PC-3 (cell line): Measurements from ENCODE around the gene ITGAL. TPM values are rescaled to one million over a fixed set of nuclear protein-coding genes. Genes with fewer than 3 reads are reported as not detected.

Source experiments
- ATAC-seq: fragments of 200-7000 bp; cut with Tn5 transposase; 2 replicates; pipeline ENCODE4 v1.9.1; 2020; ENCODE audit warnings: mild to moderate bottlenecking, moderate library complexity
- BruUV-seq: library from RNA; stranded (reverse); fragments of 400-500 nt; replicated peaks from 2 replicates; lab custom pipeline; 2021; lab: Mats Ljungman, UMichigan
- CTCF ChIA-PET: fragments of 300-600 bp; sonication (Branson Sonifier 250); formaldehyde crosslinking; loops from one replicate; lab custom pipeline; 2022; ENCODE audit warnings: antibody characterized with exemption; lab: Charles Lee
- POLR2A ChIA-PET: fragments of 300-600 bp; sonication (Branson Sonifier 250); formaldehyde crosslinking; loops from one replicate; lab custom pipeline; 2022; ENCODE audit warnings: antibody characterized with exemption; ENCODE audit not compliant: unreplicated experiment; lab: Charles Lee
- DNase-seq: peaks from one replicate; pipeline ENCODE4 v3.0.0-alpha.2; 2015
- H2AFZ ChIP-seq: fragments of 300-600 bp; sonication (generic); 2 replicates; pipeline ENCODE4 v1.6.0; 2016; ENCODE audit warnings: antibody characterized with exemption, low read length
- H3F3A ChIP-seq: fragments of 300-600 bp; sonication (generic); one replicate; pipeline ENCODE4 v1.6.0; 2017; ENCODE audit warnings: antibody characterized with exemption, low read length, control low read depth, mild to moderate bottlenecking; ENCODE audit not compliant: unreplicated experiment
- H3K27ac ChIP-seq: fragments of 300-600 bp; sonication (generic); 2 replicates; pipeline ENCODE4 v1.5.1; 2016; ENCODE audit warnings: mild to moderate bottlenecking, low read length
- H3K27me3 ChIP-seq: fragments of 300-600 bp; sonication (generic); 2 replicates; pipeline ENCODE4 v1.6.1; 2016; ENCODE audit warnings: low read length, mixed read lengths
- H3K36me3 ChIP-seq: fragments of 300-600 bp; sonication (generic); 2 replicates; pipeline ENCODE4 v1.6.1; 2016; ENCODE audit warnings: low read depth, mixed run types, low read length, mixed read lengths
- H3K4me1 ChIP-seq: fragments of 300-600 bp; sonication (generic); 2 replicates; pipeline ENCODE4 v1.5.1; 2016; ENCODE audit warnings: low read length; ENCODE audit not compliant: insufficient read depth
- H3K4me2 ChIP-seq: fragments of 300-600 bp; sonication (generic); 2 replicates; pipeline ENCODE4 v1.6.0; 2016; ENCODE audit warnings: low read length
- H3K4me3 ChIP-seq: fragments of 300-600 bp; sonication (generic); 2 replicates; pipeline ENCODE4 v1.5.1; 2016; ENCODE audit warnings: mild to moderate bottlenecking, low read length, mixed read lengths
- H3K79me2 ChIP-seq: fragments of 300-600 bp; sonication (generic); 2 replicates; pipeline ENCODE4 v1.6.1; 2017; ENCODE audit warnings: low read length, mixed read lengths
- H3K9ac ChIP-seq: fragments of 300-600 bp; sonication (generic); 2 replicates; pipeline ENCODE4 v1.6.0; 2016; ENCODE audit warnings: mild to moderate bottlenecking, low read length
- H3K9me2 ChIP-seq: fragments of 300-600 bp; sonication (generic); replicated peaks from 2 replicates; pipeline ENCODE4 v1.6.1; 2016; ENCODE audit warnings: mixed run types, low read length, mixed read lengths
- H3K9me3 ChIP-seq: fragments of 300-600 bp; sonication (generic); 2 replicates; pipeline ENCODE4 v1.6.1; 2016; ENCODE audit warnings: low read length, mixed read lengths
- H4K20me1 ChIP-seq: fragments of 300-600 bp; sonication (generic); 2 replicates; pipeline ENCODE4 v1.6.1; 2016; ENCODE audit warnings: low read length, mixed read lengths
- CTCF ChIP-seq: fragments of 300-600 bp; sonication (generic); conservative IDR thresholded peaks from 2 replicates; pipeline ENCODE4 v1.5.1; 2017; ENCODE audit warnings: antibody characterized with exemption, low read depth, mild to moderate bottlenecking, low read length
- EZH2 ChIP-seq: fragments of 300-600 bp; sonication (generic); IDR thresholded peaks from one replicate; pipeline ENCODE4 v1.6.1; 2017; ENCODE audit warnings: antibody characterized with exemption, mild to moderate bottlenecking, low read length; ENCODE audit not compliant: unreplicated experiment
- EZH2phosphoT487 ChIP-seq: fragments of 300-600 bp; sonication (generic); IDR thresholded peaks from 2 replicates; pipeline ENCODE4 v1.6.1; 2018; ENCODE audit warnings: mild to moderate bottlenecking, antibody characterized with exemption, low read length, borderline replicate concordance
- intact Hi-C: fragments of 100-400 bp; cut with micrococcal nuclease; formaldehyde crosslinking; loops from 2 replicates; pipeline ENCODE4 v1.9.0; 2023
- total RNA-seq: library from RNA; depleted of rRNA; stranded (reverse); fragments of >200 nt; gene quantifications from 2 replicates; pipeline ENCODE4 v1.2.3, GENCODE V29; 2014

The ITGAL gene
- total RNA-seq, 1 experiment from 2014 or later = not detected

- Histone ChIP-seq H3K4me2 (no peak overlapping the region), H3K9me3 (no peaks in the 10 kb centered on the region), H3K9me2 (no peaks in the 10 kb centered on the region), H3K27me3 (no peaks in the 10 kb centered on the region), H2AFZ (no peak overlapping the region), H3K79me2 (no peaks in the 10 kb centered on the region), H3K36me3 (no peaks in the 10 kb centered on the region), H3F3A (no peaks in the 10 kb centered on the region), H3K4me3 (no peak overlapping the region), H3K4me1 (no peaks in the 10 kb centered on the region), H3K27ac (no peak overlapping the region), H4K20me1 (no peaks in the 10 kb centered on the region), H3K9ac (no peak overlapping the region)
- TF ChIP-seq CTCF (no peak), EZH2phosphoT487 (no peak), EZH2 (no peak)
- CTCF ChIA-PET = no interaction called here
- intact Hi-C loops = no loop called here
- DNase-seq = no peak
- no peak for ATAC-seq
- POLR2A ChIA-PET = no interaction called here
- no TSS peak for BruUV-seq
Observed at GRCh38 chr16:30456302-30456701, 16.2 kb upstream of the ITGAL start.

- Histone ChIP-seq H4K20me1 (no peaks in the 10 kb centered on the region), H3K79me2 (no peaks in the 10 kb centered on the region), H3K27me3 (no peaks in the 10 kb centered on the region), H3K4me2 (no peak overlapping the region), H3K9me2 (no peaks in the 10 kb centered on the region), H3K4me1 (no peaks in the 10 kb centered on the region), H3K9me3 (no peaks in the 10 kb centered on the region), H3K9ac (no peak overlapping the region), H3K36me3 (no peaks in the 10 kb centered on the region), H3K4me3 (no peak overlapping the region), H3F3A (no peaks in the 10 kb centered on the region), H3K27ac (no peak overlapping the region), H2AFZ (no peak overlapping the region)
- ATAC-seq = no peak
- no peak for DNase-seq
- TF ChIP-seq EZH2 = no peak
- TF ChIP-seq CTCF = no peak
- TF ChIP-seq EZH2phosphoT487 = no peak
- intact Hi-C loops = no loop called here
- no TSS peak for BruUV-seq
- POLR2A ChIA-PET = no interaction called here
- CTCF ChIA-PET = no interaction called here
Observed at GRCh38 chr16:30457256-30457655, 15.3 kb upstream of the ITGAL start.

GRCh38 chr16:30457743-30458560 is 14.6 kb upstream of the ITGAL start:
- H4K20me1 ChIP-seq = no peaks in the 10 kb centered on the region
- H3K27ac ChIP-seq = no peak overlapping the region
- no peak overlapping the region for H3K9ac ChIP-seq
- H3K27me3 ChIP-seq = no peaks in the 10 kb centered on the region
- H3K4me3 ChIP-seq = no peak overlapping the region
- no peaks in the 10 kb centered on the region for H3K36me3 ChIP-seq
- intact Hi-C loops = no loop called here
- TF ChIP-seq CTCF (no peak), EZH2 (no peak), EZH2phosphoT487 (no peak)
- DNase-seq (no peak), ATAC-seq (no peak)
- CTCF ChIA-PET = interaction anchor here (0.6 kb wide), 1 partner anchor 53 kb away, joined by 4 read pairs; no protein-coding TSS in a partner anchor
- no peaks in the 10 kb centered on the region for H3K9me3 ChIP-seq
- H3K4me2 ChIP-seq = no peak overlapping the region
- H3F3A ChIP-seq = no peaks in the 10 kb centered on the region
- no peak overlapping the region for H2AFZ ChIP-seq
- POLR2A ChIA-PET = no interaction called here
- no peaks in the 10 kb centered on the region for H3K79me2 ChIP-seq
- no peaks in the 10 kb centered on the region for H3K9me2 ChIP-seq
- BruUV-seq = no TSS peak
- H3K4me1 ChIP-seq = no peaks in the 10 kb centered on the region
